Fibroblast of lung (primary cell): ENCODE data around the gene NFIL3.

ENCODE experiments used
- EZH2 ChIP-seq: IDR thresholded peaks from 2 replicates; pipeline ENCODE4 v1.5.1; 2012; ENCODE audit warnings: low read length, control low read depth, mild to moderate bottlenecking; ENCODE audit errors: missing control alignments
- TF ChIP-seq, protein P1 (sequence below), 2 donors: IDR thresholded peaks in 1 of 2; conservative IDR thresholded peaks in 1 of 2; 1 replicate in 1 of 2; 2 replicates in 1 of 2; pipeline ENCODE4 v1.5.1; 2011 to 2012; ENCODE audit warnings: low read length in 2 of 2, control low read depth in 1 of 2, inconsistent platforms in 1 of 2, low read depth in 1 of 2, mild to moderate bottlenecking in 1 of 2

DNA sequence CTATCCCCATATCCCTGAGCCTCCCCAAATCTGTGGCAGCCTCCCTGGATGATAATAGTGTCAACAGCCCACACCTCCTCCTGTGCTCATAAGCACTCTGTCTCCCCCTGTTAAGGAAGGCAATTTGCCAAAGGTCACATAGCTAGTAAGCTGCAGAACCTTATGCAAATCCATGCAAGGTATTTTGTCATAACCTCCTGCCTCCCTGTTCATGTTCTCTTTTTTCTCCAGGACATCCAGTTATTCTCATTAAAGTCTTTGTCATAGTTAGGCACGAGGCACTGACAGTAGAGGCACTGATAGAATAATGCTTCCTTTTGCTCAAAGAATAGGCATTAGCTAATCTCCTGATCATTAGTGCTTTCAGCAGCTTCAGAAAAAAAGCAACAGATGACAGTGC is 51.7 kb downstream of the NFIL3 start:
- TF ChIP-seq, protein P1, sequence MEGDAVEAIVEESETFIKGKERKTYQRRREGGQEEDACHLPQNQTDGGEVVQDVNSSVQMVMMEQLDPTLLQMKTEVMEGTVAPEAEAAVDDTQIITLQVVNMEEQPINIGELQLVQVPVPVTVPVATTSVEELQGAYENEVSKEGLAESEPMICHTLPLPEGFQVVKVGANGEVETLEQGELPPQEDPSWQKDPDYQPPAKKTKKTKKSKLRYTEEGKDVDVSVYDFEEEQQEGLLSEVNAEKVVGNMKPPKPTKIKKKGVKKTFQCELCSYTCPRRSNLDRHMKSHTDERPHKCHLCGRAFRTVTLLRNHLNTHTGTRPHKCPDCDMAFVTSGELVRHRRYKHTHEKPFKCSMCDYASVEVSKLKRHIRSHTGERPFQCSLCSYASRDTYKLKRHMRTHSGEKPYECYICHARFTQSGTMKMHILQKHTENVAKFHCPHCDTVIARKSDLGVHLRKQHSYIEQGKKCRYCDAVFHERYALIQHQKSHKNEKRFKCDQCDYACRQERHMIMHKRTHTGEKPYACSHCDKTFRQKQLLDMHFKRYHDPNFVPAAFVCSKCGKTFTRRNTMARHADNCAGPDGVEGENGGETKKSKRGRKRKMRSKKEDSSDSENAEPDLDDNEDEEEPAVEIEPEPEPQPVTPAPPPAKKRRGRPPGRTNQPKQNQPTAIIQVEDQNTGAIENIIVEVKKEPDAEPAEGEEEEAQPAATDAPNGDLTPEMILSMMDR (conservative IDR thresholded peaks at IDR 0.05 in 1 of 2, IDR thresholded peaks at IDR 0.05 in 1 of 2; ENCODE audit: low read depth in 1 of 2, low read length in 2 of 2), result no peak
- TF ChIP-seq EZH2, result no peak
